ENCODE results near the gene ENTR1.

ENTR1 gene

GRCh38 chr9:136402067-136402466 lies 8.3 kb downstream of the ENTR1 start:
- TF ChIP-seq POLR2A (IDR thresholded peaks at IDR 0.05; ENCODE audit: low read length) (no peak), GATA1 (IDR thresholded peaks at IDR 0.05; ENCODE audit: low read depth, low read length) (no peak)
- DNase-seq, result no peak

GRCh38 chr9:136401173-136401922 lies 9.1 kb downstream of the ENTR1 start:
- TF ChIP-seq GATA1 (IDR thresholded peaks at IDR 0.05; ENCODE audit: low read depth, low read length), result no peak
- TF ChIP-seq POLR2A (IDR thresholded peaks at IDR 0.05; ENCODE audit: low read length), result no peak
- no peak for DNase-seq

- DNase-seq, result peak; percentile 91 to 95
- peak; percentile 53 for TF ChIP-seq POLR2A (IDR thresholded peaks at IDR 0.05; ENCODE audit: low read length)
- no peak for TF ChIP-seq GATA1 (IDR thresholded peaks at IDR 0.05; ENCODE audit: low read depth, low read length)
These were observed 10.2 kb downstream of the ENTR1 start, which contains the start of gene SNAPC4 for GRCh38 chr9:136400038-136400834. Gene SNAPC4 (minus strand): TSS chr9:136400170. CDS start chr9:136398428, 1,742 bp downstream.

GRCh38 chr9:136399176-136400037 lies 11.0 kb downstream of the ENTR1 start:
- no peak for TF ChIP-seq POLR2A (IDR thresholded peaks at IDR 0.05; ENCODE audit: low read length)
- TF ChIP-seq GATA1 (IDR thresholded peaks at IDR 0.05; ENCODE audit: low read depth, low read length), result no peak
- DNase-seq, result peak; percentile 49 to 60

- TF ChIP-seq POLR2A (IDR thresholded peaks at IDR 0.05; ENCODE audit: low read length) (no peak), GATA1 (IDR thresholded peaks at IDR 0.05; ENCODE audit: low read depth, low read length) (no peak)
- DNase-seq, result no peak
These were observed 12.1 kb downstream of the ENTR1 start for GRCh38 chr9:136398286-136398685.

GRCh38 chr9:136397643-136398042 lies 12.8 kb downstream of the ENTR1 start:
- no peak for DNase-seq
- TF ChIP-seq GATA1 (IDR thresholded peaks at IDR 0.05; ENCODE audit: low read depth, low read length) (no peak), POLR2A (IDR thresholded peaks at IDR 0.05; ENCODE audit: low read length) (no peak)

- TF ChIP-seq GATA1 (IDR thresholded peaks at IDR 0.05; ENCODE audit: low read depth, low read length), result no peak
- no peak for TF ChIP-seq POLR2A (IDR thresholded peaks at IDR 0.05; ENCODE audit: low read length)
These were observed 14.2 kb downstream of the ENTR1 start for GRCh38 chr9:136396219-136396515.

GRCh38 chr9:136395345-136396218 lies 14.8 kb downstream of the ENTR1 start:
- TF ChIP-seq POLR2A (IDR thresholded peaks at IDR 0.05; ENCODE audit: low read length) (no peak), GATA1 (IDR thresholded peaks at IDR 0.05; ENCODE audit: low read depth, low read length) (no peak)
- DNase-seq, result peak in 1 of 2 experiments; percentile 18

More at GRCh38 chr9:136396219-136396515, 14.2 kb downstream of the ENTR1 start:
- no peak for DNase-seq

- TF ChIP-seq POLR2A (IDR thresholded peaks at IDR 0.05; ENCODE audit: low read length), result no peak
- no peak for TF ChIP-seq GATA1 (IDR thresholded peaks at IDR 0.05; ENCODE audit: low read depth, low read length)
- no peak for DNase-seq
These were observed 15.4 kb downstream of the ENTR1 start for GRCh38 chr9:136395020-136395340.

GRCh38 chr9:136394312-136395019 lies 15.9 kb downstream of the ENTR1 start:
- DNase-seq, result peak; percentile 45 to 48
- no peak for TF ChIP-seq GATA1 (IDR thresholded peaks at IDR 0.05; ENCODE audit: low read depth, low read length)
- no peak for TF ChIP-seq POLR2A (IDR thresholded peaks at IDR 0.05; ENCODE audit: low read length)

- no peak for TF ChIP-seq POLR2A (IDR thresholded peaks at IDR 0.05; ENCODE audit: low read length)
- DNase-seq, result no peak
These were observed 16.9 kb downstream of the ENTR1 start for GRCh38 chr9:136393531-136393930.

GRCh38 chr9:136392538-136393449 lies 17.6 kb downstream of the ENTR1 start:
- no peak for DNase-seq
- no peak for TF ChIP-seq GATA1 (IDR thresholded peaks at IDR 0.05; ENCODE audit: low read depth, low read length)
- TF ChIP-seq POLR2A (IDR thresholded peaks at IDR 0.05; ENCODE audit: low read length), result no peak
